NCI-H524 treated with DMSO at 0.1 percent for 48 hours (cell line): ENCODE data around the gene FAM193B.

ENCODE experiments used
- DNase-seq: peaks from one replicate; lab custom pipeline; 2025; lab: John Stamatoyannopoulos, UW

Gene FAM193B

DNA sequence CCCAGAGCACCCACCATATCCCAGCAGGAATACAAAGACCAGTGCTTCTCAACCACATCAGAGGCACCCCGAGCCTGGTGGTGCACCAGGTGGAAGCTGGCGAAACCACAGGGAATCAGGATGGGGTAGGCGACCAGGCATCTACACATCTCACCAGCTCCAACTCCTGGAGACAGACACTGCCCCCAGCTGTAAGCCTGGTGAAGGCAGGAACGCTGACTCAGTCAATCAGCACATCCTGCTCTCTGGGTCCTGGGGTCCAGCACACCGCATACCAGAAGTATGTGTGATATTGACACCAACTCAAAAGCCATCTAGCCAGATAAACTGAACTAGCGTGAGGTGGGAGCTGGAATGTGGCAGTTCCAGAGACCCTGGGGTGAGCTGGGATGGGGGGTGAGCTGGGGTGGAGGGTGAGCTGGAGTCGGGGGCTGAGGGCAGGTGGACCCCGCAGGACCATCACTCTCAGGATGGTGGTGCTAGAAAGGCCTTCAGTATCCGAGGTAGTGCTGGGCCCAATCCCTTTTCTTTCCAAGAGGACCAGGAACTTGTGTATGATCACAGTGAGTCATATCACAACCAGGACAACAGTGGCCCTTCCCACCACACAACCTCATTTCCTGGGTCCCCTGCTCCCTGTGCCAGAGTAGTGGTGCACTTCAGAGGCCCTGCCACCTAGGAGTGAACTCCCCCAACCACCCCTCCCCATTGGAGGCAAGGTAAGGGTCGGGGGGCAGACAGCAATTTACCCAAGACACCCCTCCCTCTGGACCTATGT lies 83.4 kb downstream of the FAM193B start:
- DNase-seq, result no peak
